VCaP (cell line): ENCODE data around the gene ABR.
"Not testable (repeated sequence)": the region's sequence is repeated elsewhere in the genome, so short reads cannot be mapped to it uniquely, and the experiment has no call there.

Experiments used
- H3K27ac ChIP-seq: fragments of 450-650 bp; 2 replicates; pipeline ENCODE4 v1.5.1; 2017
- TF ChIP-seq, protein P1 (sequence below): fragments of 450-650 bp; conservative IDR thresholded peaks from 2 replicates; pipeline ENCODE4 v1.5.1; 2017; ENCODE audit warnings: mild to moderate bottlenecking, moderate library complexity

Gene ABR

DNA sequence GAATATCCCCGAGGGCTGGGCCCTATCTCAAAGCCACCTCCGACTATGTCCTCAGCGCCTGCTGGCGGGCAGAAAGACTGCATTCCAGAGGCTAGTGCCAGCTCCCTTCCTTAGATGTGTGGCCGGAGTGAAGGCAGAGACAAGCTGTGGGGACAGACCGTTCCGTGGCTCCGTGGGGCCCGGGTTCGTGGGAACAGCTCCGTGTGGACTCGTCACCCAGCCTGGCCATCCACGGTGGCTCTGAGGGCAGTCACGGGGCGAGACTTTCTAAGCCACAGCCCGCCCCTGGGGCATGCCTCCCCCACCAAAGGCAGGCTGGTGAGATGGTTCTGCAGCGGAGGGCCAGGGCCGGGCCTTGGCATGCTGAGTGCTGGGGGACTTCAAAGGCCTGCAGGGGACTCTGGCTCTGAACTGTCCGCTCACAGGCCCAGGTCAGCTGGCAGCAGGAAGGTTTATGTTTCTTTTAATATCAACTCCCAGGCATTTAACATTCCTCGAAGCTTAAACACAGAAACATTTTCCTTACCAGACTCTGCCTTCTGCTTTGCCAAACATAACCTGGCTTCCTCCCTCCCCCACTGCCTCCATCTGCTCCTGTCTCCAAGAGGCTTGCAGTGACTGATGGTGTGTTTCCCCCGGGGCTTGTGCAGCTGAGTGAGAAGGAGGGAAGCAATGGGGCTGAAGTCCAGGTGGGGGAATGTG is 132.5 kb downstream of the ABR start:
- TF ChIP-seq, protein P1, sequence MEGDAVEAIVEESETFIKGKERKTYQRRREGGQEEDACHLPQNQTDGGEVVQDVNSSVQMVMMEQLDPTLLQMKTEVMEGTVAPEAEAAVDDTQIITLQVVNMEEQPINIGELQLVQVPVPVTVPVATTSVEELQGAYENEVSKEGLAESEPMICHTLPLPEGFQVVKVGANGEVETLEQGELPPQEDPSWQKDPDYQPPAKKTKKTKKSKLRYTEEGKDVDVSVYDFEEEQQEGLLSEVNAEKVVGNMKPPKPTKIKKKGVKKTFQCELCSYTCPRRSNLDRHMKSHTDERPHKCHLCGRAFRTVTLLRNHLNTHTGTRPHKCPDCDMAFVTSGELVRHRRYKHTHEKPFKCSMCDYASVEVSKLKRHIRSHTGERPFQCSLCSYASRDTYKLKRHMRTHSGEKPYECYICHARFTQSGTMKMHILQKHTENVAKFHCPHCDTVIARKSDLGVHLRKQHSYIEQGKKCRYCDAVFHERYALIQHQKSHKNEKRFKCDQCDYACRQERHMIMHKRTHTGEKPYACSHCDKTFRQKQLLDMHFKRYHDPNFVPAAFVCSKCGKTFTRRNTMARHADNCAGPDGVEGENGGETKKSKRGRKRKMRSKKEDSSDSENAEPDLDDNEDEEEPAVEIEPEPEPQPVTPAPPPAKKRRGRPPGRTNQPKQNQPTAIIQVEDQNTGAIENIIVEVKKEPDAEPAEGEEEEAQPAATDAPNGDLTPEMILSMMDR: no peak
- H3K27ac ChIP-seq: no peak overlapping the region

DNA sequence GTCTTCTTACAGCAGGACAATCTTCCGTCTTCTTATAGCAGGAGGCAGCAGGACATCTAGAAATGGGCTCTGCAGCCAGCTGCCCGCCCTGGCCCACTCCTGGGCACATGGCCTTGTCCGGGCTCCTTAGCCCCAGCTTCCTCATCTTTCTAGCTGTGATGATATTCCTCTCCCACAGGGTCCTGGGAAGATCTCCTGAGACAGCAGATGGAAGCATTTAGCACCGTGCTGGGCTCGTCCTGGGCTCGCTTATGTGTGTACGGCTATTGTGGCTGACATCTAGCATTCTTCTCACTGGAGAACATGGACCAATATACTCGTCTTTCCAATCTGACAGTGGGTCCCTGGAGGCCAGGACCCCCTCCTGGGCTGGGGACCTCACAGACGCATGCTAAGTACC is 134.3 kb downstream of the ABR start:
- TF ChIP-seq, protein P1: no peak
- no peak overlapping the region for H3K27ac ChIP-seq

DNA sequence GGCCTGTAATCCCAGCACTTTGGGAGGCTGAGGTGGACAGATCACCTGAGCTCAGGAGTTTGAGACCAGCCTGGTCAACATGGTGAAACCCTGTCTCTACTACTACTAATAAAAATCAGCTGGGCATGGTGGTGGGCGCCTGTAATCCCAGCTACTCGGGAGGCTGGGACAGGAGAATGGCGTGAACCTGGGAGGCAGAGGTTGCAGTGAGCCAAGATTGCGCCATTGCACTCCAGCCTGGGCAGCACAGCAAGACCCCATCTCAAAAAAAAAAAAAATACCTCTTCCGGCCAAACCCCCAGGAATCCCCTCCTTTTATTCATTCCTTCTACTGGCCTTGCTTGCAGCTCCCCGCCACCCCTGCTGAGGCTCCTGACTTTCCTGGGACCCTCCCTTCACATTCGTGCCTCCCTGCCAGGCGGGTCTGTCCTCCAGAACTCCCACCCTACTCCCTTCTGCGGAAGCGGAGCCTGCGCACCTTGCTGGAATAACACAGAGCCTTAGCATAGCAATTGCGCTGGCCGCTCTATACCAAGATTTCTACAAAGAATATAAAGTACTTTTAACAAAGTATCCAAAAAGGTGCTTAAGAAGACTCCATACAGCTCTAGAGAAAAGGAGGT is 135.3 kb downstream of the ABR start:
- H3K27ac ChIP-seq: not testable (repeated sequence)

DNA sequence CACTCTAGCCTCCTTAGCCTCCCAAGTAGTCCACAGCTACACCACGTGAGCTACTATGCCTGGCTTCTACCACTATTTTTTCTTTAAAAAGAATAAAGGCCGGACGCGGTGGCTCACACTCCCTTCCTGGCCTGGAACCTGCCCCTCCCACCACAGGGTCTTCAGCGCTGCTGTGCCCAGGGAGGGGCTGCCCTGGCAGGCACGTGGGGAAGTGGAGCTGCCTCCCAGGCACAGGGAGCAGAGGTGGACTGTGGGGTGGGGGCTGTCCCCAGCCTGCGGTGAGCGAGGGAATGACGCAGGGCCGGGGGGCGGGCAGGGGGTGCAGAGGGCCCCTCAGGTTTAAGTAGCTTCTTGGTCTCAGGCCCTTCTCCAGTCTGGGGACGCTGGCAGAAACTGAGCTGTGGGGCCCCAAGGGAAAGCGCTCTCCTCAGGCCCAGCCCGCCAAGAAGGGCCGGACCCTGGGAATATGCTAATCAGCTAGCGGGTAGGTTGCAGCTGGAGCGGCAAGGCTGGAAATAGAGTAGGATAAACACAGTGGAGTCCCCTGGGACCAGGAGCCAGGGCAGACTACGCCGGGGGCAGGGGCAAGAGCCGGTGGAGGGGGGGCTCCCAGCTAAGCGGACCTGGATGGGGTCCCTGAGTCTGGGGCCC is 136.1 kb downstream of the ABR start:
- TF ChIP-seq, protein P1: no peak
- H3K27ac ChIP-seq: no peak overlapping the region

DNA sequence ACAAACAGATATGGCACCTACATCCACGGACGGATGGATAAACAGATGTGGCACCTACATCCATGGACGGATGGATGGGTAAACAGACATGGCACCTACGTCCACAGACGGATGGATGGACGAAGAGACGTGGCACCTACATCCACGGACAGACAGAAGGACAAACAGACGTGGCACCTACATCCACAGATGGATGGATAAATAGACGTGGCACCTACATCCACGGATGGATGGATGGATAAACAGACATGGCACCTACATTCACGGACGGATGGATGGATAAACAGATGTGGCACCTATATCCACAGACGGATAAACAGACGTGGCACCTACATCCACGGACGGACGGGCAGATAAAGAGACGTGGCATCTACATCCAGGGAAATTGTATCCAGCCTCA is 137.3 kb downstream of the ABR start:
- TF ChIP-seq, protein P1: no peak
- H3K27ac ChIP-seq: no peak overlapping the region

DNA sequence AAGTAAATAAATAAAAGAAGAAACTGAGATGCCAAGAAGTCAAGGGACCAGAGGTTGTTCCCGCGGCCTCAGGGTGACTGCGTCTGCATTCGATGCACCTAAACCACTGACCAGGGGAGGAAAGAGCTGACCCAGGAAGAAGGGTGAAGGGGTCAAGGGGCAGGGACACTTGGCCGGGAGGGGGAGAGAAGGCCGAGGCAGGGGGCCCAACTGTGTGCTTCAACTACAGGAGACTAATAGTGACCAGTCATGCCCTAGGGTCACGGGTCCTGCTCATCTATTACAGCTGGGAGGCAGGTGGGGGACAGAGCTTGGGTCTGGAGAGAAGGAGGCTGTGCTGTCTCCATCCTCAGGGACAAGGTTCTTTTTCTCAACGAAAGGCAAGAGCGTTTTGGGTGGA is 138.0 kb downstream of the ABR start:
- no peak overlapping the region for H3K27ac ChIP-seq
- TF ChIP-seq, protein P1: no peak

DNA sequence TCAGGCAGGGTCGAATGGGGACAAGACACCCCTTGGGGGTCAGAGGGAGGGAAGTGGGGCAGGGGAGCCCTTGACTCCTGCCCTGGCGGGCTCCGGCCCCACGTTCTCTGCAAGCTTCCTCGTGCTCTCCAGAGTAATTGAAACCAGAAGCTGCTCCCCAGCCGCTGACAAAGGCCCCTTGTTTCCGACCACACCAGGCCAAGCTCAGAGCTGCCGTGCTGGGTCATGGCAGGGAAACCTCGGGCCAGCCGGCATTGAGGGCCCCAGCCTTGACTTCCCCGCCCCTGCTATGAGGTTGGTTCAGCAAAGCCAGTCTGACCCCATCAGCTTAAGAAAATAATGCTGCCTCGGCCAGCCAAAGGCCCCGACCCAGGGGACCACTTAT is 139.6 kb downstream of the ABR start:
- no peak overlapping the region for H3K27ac ChIP-seq
- TF ChIP-seq, protein P1: no peak
